ENCODE results near the gene SLC25A40.

DNA sequence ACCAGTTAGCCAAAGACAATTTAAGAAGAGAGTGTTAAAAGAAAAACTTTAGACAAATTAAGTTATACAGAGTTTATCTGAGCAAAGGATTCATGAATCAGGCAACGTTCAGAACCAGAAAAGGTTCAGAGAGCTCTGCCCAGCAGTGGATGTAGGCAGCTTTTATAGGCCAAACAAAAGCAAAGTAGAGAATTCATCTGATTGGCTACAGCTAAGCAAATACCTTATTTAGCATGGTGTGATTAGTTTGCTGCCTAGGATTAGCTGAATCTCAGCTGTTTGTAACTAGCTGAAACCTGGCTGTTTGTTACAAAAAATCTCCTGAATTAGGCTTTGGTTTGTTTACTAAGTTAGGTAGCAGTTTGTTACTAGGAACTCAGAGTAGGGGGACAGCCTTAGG is 66.0 kb downstream of the SLC25A40 start:
- TF ChIP-seq, protein P1, sequence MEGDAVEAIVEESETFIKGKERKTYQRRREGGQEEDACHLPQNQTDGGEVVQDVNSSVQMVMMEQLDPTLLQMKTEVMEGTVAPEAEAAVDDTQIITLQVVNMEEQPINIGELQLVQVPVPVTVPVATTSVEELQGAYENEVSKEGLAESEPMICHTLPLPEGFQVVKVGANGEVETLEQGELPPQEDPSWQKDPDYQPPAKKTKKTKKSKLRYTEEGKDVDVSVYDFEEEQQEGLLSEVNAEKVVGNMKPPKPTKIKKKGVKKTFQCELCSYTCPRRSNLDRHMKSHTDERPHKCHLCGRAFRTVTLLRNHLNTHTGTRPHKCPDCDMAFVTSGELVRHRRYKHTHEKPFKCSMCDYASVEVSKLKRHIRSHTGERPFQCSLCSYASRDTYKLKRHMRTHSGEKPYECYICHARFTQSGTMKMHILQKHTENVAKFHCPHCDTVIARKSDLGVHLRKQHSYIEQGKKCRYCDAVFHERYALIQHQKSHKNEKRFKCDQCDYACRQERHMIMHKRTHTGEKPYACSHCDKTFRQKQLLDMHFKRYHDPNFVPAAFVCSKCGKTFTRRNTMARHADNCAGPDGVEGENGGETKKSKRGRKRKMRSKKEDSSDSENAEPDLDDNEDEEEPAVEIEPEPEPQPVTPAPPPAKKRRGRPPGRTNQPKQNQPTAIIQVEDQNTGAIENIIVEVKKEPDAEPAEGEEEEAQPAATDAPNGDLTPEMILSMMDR (conservative IDR thresholded peaks at IDR 0.05): no peak
- TF ChIP-seq EZH2 (IDR thresholded peaks at IDR 0.05; ENCODE audit: low read depth): no peak

Measured in PC-9 (cell line).